ENCODE data around the gene CCDC81.
"Not testable (repeated sequence)": the region's sequence is repeated elsewhere in the genome, so short reads cannot be mapped to it uniquely, and the experiment has no call there.

CCDC81 gene

GRCh38 chr11:86390487-86390886, 15.8 kb downstream of the CCDC81 start:
- FAIRE-seq: no peak

GRCh38 chr11:86395061-86395551, 20.4 kb downstream of the CCDC81 start:
- no peak for FAIRE-seq

GRCh38 chr11:86396396-86396795, 21.7 kb downstream of the CCDC81 start:
- FAIRE-seq: no peak

GRCh38 chr11:86397351-86397750, 22.7 kb downstream of the CCDC81 start:
- FAIRE-seq: no peak

- FAIRE-seq: no peak
Measured at GRCh38 chr11:86398106-86398505, 23.4 kb downstream of the CCDC81 start.

- no peak for FAIRE-seq
Measured at GRCh38 chr11:86403458-86403857, 28.8 kb downstream of the CCDC81 start.

- FAIRE-seq: no peak
Measured at GRCh38 chr11:86408845-86409244, 34.2 kb downstream of the CCDC81 start.

- FAIRE-seq: no peak
Measured at GRCh38 chr11:86414032-86414431, 39.3 kb downstream of the CCDC81 start.

- no peak for FAIRE-seq
Measured at GRCh38 chr11:86415026-86415425, 40.3 kb downstream of the CCDC81 start.

GRCh38 chr11:86416494-86416893, 41.8 kb downstream of the CCDC81 start:
- no peak for FAIRE-seq

GRCh38 chr11:86416951-86417350, 42.3 kb downstream of the CCDC81 start:
- FAIRE-seq: not testable (repeated sequence)

GRCh38 chr11:86418106-86418505, 43.4 kb downstream of the CCDC81 start:
- no peak for FAIRE-seq

GRCh38 chr11:86418513-86418912, 43.8 kb downstream of the CCDC81 start:
- no peak for FAIRE-seq

- FAIRE-seq: no peak
Measured at GRCh38 chr11:86418917-86419316, 44.2 kb downstream of the CCDC81 start.

- no peak for FAIRE-seq
Measured at GRCh38 chr11:86421946-86422345, 47.3 kb downstream of the CCDC81 start.

- no peak for FAIRE-seq
Measured at GRCh38 chr11:86422371-86422770, 47.7 kb downstream of the CCDC81 start.

- not testable (repeated sequence) for FAIRE-seq
Measured at GRCh38 chr11:86423488-86423887, 48.8 kb downstream of the CCDC81 start.

GRCh38 chr11:86427441-86427840, 52.8 kb downstream of the CCDC81 start:
- no peak for FAIRE-seq

GRCh38 chr11:86431258-86431657, 56.6 kb downstream of the CCDC81 start:
- no peak for FAIRE-seq

- FAIRE-seq: not testable (repeated sequence)
Measured at GRCh38 chr11:86433361-86434095, 58.8 kb downstream of the CCDC81 start.

- no peak for FAIRE-seq
Measured at GRCh38 chr11:86435711-86436110, 61.0 kb downstream of the CCDC81 start.

GRCh38 chr11:86438685-86439084, 64.0 kb downstream of the CCDC81 start:
- no peak for FAIRE-seq

- no peak for FAIRE-seq
Measured at GRCh38 chr11:86440305-86440716, 65.6 kb downstream of the CCDC81 start.

- FAIRE-seq: no peak
Measured at GRCh38 chr11:86440843-86441242, 66.2 kb downstream of the CCDC81 start.

- FAIRE-seq: no peak
Measured at GRCh38 chr11:86442420-86442819, 67.7 kb downstream of the CCDC81 start.

Measured in G401.6 (cell line).